HuH-7.5 (cell line): ENCODE measurements around the gene PIAS1.
A peak's percentile ranks its signal among the peaks of the same experiment; 100 is the strongest.
"Not testable (repeated sequence)": the region's sequence is repeated elsewhere in the genome, so short reads cannot be mapped to it uniquely, and the experiment has no call there.

ENCODE experiments used
- DNase-seq: peaks from one replicate; pipeline ENCODE4 v3.0.0; 2011; ENCODE audit warnings: low spot score

Gene PIAS1

GRCh38 chr15:68204361-68204760, 150.2 kb downstream of the PIAS1 start:
- DNase-seq = no peak

- DNase-seq = peak; percentile 97
These were observed 150.9 kb downstream of the PIAS1 start, which contains the start of gene CALML4 for GRCh38 chr15:68204776-68205557. CALML4 (minus strand) TSS chr15:68205332; CDS start chr15:68205247, 85 bp downstream.

GRCh38 chr15:68205558-68205944, 151.4 kb downstream of the PIAS1 start:
- no peak for DNase-seq

GRCh38 chr15:68205954-68206539, 151.9 kb downstream of the PIAS1 start:
- no peak for DNase-seq

GRCh38 chr15:68206711-68207151, 152.6 kb downstream of the PIAS1 start:
- DNase-seq = no peak

- DNase-seq = no peak
These were observed 153.2 kb downstream of the PIAS1 start for GRCh38 chr15:68207176-68207935.

- no peak for DNase-seq
These were observed 154.0 kb downstream of the PIAS1 start for GRCh38 chr15:68208136-68208535.

GRCh38 chr15:68208636-68209240, 154.6 kb downstream of the PIAS1 start:
- DNase-seq = no peak

- no peak for DNase-seq
These were observed 155.2 kb downstream of the PIAS1 start for GRCh38 chr15:68209272-68209671.

- DNase-seq = no peak
These were observed 155.8 kb downstream of the PIAS1 start for GRCh38 chr15:68209735-68210408.

GRCh38 chr15:68210409-68210756, 156.3 kb downstream of the PIAS1 start:
- DNase-seq = no peak

GRCh38 chr15:68210821-68211655, 156.9 kb downstream of the PIAS1 start:
- peak; percentile 85 for DNase-seq

GRCh38 chr15:68211656-68212320, 157.7 kb downstream of the PIAS1 start:
- no peak for DNase-seq

GRCh38 chr15:68213491-68213845, 159.4 kb downstream of the PIAS1 start:
- DNase-seq = not testable (repeated sequence)

- no peak for DNase-seq
These were observed 160.1 kb downstream of the PIAS1 start for GRCh38 chr15:68213991-68214837.

- no peak for DNase-seq
These were observed 160.7 kb downstream of the PIAS1 start for GRCh38 chr15:68214838-68215254.

GRCh38 chr15:68217341-68217740, 163.2 kb downstream of the PIAS1 start:
- no peak for DNase-seq

GRCh38 chr15:68218331-68218730, 164.2 kb downstream of the PIAS1 start:
- DNase-seq = no peak
